ENCODE measurements around the gene TRPM5.

- TF ChIP-seq CTCF (optimal IDR thresholded peaks at IDR 0.05 in 1 of 3, IDR thresholded peaks at IDR 0.05 in 1 of 3, conservative IDR thresholded peaks at IDR 0.05 in 1 of 3; ENCODE audit: extremely low read depth in 1 of 3, insufficient read depth in 2 of 3, low read length in 3 of 3) (no peak), EZH2 (IDR thresholded peaks at IDR 0.05; ENCODE audit: low read length) (no peak)
Measured at GRCh38 chr11:2422461-2423156, 21.7 kb downstream of the TRPM5 start.
